NCI-H2196 (cell line): ENCODE results near the gene ABL2.

ENCODE experiments used
- DNase-seq: peaks from one replicate; lab custom pipeline; 2025; ENCODE audit not compliant: unreplicated experiment; lab: John Stamatoyannopoulos, UW

The ABL2 gene

DNA sequence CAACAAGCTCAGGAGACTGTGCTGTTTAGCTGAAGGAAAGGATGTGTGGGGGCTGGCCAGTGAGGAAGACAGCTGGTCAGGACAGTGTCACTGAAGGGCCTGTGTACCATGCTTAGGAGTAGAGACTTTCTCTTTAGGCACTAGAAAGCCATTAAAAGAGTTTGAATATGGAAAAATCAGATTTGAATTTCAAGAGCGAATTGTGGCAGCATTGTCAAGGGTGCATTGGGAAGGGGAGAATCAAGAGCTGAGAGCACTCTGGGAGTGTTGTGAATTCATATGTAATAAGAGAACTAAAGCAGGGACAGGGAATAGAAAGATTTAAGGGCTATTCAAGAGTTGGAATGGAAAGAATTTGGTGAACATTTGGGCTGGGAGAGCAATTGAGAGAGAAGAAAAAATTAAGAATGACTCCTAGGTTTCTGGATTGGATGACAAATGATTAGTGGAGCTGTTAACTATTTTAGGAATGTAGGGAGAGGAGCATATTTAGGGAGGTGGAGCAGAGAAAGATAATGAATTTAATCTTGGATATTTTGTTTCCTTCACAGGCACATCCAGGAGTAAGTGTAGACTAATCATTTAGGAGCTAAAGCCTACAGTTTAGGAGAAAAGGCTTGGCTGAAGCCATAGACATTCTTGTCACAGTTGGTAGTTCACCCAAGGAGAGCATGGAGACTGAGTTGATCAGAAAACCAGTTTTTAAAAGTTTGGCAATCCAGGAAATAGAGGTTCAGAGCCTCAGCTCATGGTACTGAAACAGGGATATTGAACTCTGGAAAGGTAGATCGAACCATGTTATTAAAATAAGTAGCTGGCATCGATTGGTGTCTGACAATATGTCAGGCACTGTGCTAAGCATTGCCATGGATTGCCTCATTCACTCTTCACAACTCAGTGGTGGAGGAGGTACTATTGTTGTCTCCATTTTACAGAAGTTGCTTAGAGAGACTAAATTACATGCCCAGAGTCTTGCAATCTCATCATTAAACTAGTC lies 170.7 kb downstream of the ABL2 start:
- no peak for DNase-seq

DNA sequence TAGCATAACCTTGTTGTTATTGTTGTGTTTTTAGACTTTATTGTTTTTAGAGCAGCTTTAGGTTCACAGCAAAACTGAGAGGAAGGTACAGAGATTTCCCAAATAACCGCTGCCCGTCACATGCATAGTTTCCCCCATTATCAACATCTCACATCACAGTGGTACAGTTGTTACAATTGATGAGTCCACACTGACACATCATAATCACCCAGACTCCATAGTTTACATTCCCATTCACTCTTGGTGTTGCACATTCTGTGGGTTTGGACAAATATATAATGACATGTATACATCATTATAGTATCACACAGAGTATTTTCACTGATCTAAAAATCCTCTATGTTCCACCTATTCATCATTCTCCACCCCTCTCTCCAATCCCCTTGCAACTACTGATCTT lies 173.5 kb downstream of the ABL2 start:
- DNase-seq: no peak

DNA sequence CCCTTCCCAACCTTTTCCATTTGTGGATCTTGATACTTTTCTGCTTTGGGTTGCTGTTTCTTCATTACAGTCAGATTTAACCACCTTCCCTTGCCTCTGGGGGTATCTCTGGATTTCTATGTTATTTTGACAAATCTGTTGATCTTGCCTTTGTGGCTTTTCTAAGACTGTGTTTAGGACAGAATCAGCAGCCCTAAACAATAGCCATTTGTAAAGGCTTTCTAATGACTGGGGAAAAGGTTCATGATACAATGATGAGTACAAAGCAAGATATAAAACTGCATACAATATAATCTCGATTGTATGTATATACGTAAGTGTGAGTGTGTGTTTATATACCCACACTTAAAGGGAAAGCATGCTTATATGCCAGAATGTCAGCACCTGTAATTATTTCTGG lies 176.0 kb downstream of the ABL2 start:
- no peak for DNase-seq

DNA sequence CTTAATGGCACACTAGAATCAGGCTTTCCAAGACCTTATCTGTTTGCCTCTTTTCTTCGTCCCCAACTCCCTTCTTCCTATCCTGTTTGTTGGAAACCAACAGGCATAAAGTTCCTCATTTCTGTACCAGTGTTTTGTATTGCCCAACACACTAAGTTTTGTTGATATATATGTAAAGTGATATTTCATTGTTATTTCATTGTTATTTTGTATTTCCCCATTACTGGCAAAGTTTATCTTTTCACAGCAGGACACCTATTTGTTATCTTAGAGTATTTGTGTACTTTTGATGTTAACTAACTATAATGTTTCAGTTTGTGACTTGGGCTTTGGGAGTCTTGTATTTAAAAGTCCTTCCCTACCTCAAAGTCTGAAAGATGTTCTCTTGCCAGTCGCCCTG lies 176.7 kb downstream of the ABL2 start:
- DNase-seq: no peak
